ENCODE data around the gene FBXO24.

- TF ChIP-seq CTCF (IDR thresholded peaks at IDR 0.05): no peak
- no peak for TF ChIP-seq POLR2A (IDR thresholded peaks at IDR 0.05)
Measured at GRCh38 chr7:100613412-100614175, 27.5 kb downstream of the FBXO24 start.
